Peyer's patch (tissue), 4 donors: ENCODE measurements around the gene SLC29A4.

ENCODE experiments used
- POLR2A ChIP-seq, 2 donors: fragments of 450-650 bp; IDR thresholded peaks; one replicate each; pipeline ENCODE4 v1.5.1; 2017; ENCODE audit warnings: antibody characterized with exemption in 2 of 2, mild to moderate bottlenecking in 2 of 2, moderate library complexity in 2 of 2
- TF ChIP-seq, protein P1 (sequence below), 6 experiments: fragments of 450-650 bp in 4 of 6; fragments of 200-600 bp in 2 of 6; sonication (generic) in 1 of 6; IDR thresholded peaks; one replicate each; pipeline ENCODE4 v1.5.1; 2017 to 2019; ENCODE audit warnings: antibody characterized with exemption in 6 of 6, mild to moderate bottlenecking in 3 of 6, moderate library complexity in 1 of 6

DNA sequence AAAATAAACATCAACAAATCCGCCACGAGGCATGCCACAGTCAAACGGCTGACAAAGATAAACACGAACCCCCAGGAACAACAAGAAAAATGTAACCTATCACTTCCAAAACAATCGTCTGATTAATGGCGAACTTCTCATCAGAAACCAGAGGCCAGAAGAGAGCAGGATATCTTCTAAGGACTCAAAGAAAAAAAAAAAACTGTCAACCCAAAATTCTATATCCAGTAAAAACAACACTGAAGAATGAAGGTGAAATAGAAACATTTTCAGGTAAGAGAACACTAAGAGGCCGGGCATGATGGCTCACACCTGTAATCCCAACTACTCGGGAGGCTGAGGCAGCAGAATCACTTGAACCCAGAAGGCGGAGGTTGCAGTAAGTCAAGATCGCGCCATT lies 54.3 kb downstream of the SLC29A4 start:
- TF ChIP-seq, protein P1, sequence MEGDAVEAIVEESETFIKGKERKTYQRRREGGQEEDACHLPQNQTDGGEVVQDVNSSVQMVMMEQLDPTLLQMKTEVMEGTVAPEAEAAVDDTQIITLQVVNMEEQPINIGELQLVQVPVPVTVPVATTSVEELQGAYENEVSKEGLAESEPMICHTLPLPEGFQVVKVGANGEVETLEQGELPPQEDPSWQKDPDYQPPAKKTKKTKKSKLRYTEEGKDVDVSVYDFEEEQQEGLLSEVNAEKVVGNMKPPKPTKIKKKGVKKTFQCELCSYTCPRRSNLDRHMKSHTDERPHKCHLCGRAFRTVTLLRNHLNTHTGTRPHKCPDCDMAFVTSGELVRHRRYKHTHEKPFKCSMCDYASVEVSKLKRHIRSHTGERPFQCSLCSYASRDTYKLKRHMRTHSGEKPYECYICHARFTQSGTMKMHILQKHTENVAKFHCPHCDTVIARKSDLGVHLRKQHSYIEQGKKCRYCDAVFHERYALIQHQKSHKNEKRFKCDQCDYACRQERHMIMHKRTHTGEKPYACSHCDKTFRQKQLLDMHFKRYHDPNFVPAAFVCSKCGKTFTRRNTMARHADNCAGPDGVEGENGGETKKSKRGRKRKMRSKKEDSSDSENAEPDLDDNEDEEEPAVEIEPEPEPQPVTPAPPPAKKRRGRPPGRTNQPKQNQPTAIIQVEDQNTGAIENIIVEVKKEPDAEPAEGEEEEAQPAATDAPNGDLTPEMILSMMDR (IDR thresholded peaks at IDR 0.05) = no peak
- no peak for TF ChIP-seq POLR2A (IDR thresholded peaks at IDR 0.05)
